HG03025 (cell line): ENCODE data around the gene SORCS2.

Source experiments
- ATAC-seq: cut with Tn5 transposase; IDR thresholded peaks from one replicate; pipeline ENCODE4 v1.9.1; 2021; ENCODE audit warnings: mild to moderate bottlenecking, moderate library complexity; ENCODE audit not compliant: unreplicated experiment, low FRiP score

SORCS2 gene

GRCh38 chr4:7700665-7701064 is 508.3 kb downstream of the SORCS2 start:
- no peak for ATAC-seq

DNA sequence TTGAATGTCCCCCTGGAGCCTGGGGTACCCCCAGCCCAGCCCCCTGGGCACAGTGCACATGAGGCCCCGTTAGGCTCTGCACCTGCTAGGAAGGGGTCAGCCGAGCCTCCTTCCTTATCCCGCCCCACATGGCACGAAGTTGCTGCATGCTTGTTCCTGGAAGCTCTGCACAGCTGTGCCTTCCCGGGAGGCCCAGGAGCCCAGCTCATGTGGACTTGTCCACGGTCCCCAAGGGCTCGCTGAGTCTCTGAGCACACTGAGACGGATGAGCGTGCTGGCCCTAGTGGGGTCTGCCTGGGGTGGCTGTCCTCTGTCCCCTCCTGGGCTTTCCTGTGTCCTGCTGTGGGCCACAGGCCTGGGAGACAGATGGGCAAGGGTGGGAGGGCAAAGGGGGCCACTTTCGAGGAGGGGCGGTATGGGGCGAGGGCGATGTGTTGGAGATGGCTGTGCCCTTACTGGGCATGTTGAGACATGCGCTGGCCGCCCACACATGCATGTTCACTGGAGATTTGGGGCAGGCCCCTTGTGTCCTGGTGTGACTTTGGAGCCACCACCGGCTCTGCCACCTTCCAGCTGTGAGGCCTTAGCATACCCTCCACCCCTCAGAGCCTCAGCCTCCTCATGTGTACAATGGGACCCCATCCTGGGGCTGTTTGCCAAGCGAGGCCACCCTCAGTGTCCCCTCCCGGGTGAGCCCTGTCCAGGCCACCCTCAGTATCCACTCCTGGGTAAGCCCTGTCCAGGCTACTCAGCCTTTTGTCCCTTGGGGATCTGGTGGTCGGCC is 509.7 kb downstream of the SORCS2 start:
- no peak for ATAC-seq

DNA sequence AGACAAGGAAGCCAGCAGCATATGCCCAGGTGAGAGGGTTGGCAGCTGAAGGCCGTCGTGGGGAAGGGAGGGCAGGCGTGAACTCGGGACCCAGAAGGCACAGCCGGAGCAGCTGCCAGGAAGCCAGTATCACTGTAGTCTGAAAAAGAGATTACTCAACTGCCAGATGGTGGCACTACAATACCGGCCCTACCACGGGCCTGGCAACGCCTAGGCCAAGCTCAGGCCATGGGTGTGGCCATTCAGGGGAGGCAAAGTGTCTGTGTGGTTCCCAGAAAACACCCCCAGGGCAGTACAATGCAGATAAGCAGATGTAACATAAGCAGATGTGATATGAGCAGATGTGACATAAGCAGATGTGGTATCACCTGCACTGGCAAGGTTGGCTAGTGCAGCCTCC is 511.4 kb downstream of the SORCS2 start:
- ATAC-seq = no peak

GRCh38 chr4:7704091-7704490 is 511.8 kb downstream of the SORCS2 start:
- ATAC-seq = no peak

DNA sequence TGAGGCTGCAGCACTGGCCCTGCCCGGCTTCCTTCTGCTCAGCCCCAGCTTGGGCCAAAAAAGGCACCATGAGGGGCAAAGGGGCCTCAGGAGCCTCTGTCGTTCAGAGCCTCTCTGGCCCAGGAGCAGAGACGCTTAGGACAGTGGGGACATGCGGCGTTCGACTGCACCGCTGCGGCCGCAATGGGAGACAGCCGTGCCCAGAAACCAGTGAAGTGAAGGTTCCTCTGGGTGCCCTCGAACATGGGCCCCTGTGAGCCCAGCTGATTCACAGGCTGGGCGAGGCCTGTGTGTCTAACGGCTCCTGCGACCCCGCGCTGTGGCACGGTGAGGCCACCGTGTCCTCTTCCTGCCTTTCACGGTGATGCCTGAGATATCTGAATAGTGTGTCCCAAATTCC is 512.3 kb downstream of the SORCS2 start:
- no peak for ATAC-seq

- no peak for ATAC-seq
Observed at GRCh38 chr4:7705062-7705461, 512.7 kb downstream of the SORCS2 start.

DNA sequence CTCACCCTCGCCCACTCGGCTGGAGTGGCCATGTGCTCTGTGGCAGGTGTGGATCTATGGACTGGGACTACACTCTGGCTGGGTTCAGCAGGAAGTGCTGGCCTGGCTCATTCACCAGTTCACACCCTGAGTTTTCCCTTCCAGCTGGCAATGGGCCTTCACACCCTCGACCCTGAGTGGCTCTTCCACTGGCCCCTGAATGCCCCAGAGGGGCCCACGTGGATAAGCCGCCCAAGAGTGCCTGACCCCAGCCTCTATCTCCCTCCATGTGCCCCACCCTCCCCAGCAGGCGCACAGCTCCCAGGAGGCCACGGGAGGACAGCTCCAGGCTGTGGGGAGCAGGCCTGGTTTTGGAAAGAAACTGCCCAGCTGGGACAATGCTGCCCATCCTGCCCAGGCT is 513.3 kb downstream of the SORCS2 start:
- no peak for ATAC-seq

- no peak for ATAC-seq
Observed at GRCh38 chr4:7708238-7708637, 515.9 kb downstream of the SORCS2 start.

GRCh38 chr4:7708981-7709380 is 516.6 kb downstream of the SORCS2 start:
- ATAC-seq = no peak

GRCh38 chr4:7709431-7709830 is 517.1 kb downstream of the SORCS2 start:
- no peak for ATAC-seq

GRCh38 chr4:7710126-7710525 is 517.8 kb downstream of the SORCS2 start:
- ATAC-seq = no peak

DNA sequence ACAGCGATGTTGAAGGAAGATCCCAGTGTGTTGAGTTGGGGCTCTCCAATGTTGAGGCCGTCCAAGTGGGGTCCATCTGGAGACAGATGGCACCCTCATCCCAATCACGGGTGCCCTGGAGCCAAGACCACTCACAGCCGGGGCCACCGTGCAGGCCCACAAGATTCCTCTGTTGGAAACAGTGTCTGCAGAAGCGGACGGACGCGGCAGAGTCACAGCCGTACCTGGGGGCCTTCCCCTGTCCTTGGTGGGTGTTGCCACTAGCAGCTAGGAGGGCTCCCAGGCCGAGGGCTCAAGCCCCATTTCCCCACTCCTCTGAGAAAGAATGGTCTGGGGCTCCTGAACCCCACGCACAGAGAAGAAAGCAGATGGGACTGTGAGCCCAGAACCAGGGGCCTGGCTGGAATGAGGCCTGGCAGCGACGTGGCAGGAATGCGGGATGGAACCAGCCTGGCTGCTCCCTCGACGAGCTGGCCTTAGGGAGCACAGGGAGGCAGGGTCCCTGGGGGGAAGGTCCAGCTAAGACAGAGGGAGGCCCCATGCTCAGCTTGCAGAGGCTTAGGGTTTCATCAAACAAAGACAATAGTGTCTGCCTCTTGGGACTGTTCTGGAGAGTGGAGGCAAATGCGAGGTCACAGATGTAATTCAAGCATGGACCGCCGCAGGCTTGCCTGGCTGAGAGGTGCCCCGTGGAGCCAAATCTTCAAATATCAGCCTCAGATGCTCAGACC is 518.4 kb downstream of the SORCS2 start:
- no peak for ATAC-seq

DNA sequence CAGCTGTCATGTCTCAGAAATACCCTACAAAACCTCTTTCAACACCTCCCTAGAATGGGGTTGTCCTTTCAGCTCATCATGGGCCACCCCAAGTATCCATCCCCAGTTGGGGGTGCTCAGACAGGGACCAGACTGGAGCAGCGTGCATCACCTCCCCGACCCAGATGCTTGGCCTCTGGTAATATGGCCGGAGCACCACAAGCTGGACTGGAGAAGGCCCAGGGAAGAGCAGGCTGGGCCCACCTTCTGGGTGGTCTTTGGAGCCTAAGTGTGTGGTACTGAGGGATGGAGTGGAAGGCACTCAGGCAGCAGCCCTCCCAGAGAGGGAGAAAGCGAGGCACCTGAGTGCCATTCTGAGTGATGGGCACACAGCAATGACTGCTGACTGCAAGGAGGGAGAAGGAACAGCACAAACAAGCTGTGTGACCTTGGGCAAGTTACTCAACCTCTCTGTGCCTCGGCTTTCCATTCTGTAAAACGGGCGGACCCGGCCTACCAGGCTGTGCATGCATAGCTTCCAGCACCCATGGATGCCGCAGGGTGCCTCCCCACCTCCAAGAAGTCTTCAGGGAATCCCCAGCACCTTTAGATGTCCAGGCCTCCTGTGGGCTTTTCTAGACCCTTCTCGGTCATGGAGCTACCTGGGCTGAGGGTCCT is 519.1 kb downstream of the SORCS2 start:
- ATAC-seq = no peak

- ATAC-seq = no peak
Observed at GRCh38 chr4:7712021-7712671, 519.8 kb downstream of the SORCS2 start.

- ATAC-seq = no peak
Observed at GRCh38 chr4:7713757-7714156, 521.4 kb downstream of the SORCS2 start.

GRCh38 chr4:7714176-7714575 is 521.8 kb downstream of the SORCS2 start:
- no peak for ATAC-seq

DNA sequence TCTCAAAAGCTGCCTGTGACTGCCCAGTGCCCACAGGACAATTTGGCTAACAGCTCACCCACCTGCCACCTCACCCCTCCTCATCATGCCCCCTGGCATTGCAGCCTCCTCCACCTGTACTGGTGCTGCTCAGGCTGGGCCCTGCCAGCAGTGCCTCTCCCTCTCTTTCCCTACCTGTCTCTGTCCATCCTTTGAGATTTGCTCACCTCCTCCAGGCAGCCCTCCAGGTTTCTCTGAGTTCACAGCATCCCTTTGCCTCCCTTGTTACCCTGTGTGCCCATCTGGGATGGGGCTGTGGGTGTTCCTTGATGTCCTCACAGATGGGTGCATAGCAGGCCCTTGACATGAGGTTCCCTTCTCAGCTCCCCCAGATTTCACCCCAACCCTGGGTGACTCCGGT is 522.4 kb downstream of the SORCS2 start:
- no peak for ATAC-seq

GRCh38 chr4:7715271-7716009 is 523.1 kb downstream of the SORCS2 start:
- ATAC-seq = no peak

- no peak for ATAC-seq
Observed at GRCh38 chr4:7716010-7716721, 523.8 kb downstream of the SORCS2 start.

DNA sequence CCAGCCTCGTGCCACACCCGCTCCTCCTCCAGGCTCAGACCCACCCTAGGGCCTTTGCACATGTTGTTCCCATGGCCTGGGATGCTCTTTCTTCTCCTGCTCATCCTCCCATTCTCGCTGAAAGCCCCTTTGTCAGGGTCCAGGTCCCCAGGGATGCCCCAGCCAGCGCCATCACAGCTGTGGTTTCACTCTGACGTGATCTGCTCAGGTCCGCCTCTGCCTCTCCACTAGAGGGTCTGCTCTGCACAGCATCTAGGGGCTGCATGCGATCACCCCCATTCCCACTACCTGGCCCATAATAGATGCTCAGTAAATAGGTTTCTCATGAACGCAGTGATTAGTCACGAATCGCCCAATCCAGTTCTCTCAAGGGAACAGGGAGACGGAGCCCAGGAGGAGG is 524.8 kb downstream of the SORCS2 start:
- ATAC-seq = no peak
